Liver (tissue), 9 donors: ENCODE data around the gene COL20A1. TPM values are rescaled to one million over a fixed set of nuclear protein-coding genes. Genes with fewer than 3 reads are reported as not detected.

Experiments
- DNase-seq: peaks from one replicate; pipeline ENCODE4 v3.0.0-alpha.2; 2017; ENCODE audit warnings: low spot score
- H3K27ac ChIP-seq, 2 donors: one replicate each; pipeline ENCODE4 v1.7.0; 2013; ENCODE audit warnings: inconsistent platforms in 2 of 2, low read length in 2 of 2, control low read depth in 1 of 2, low read depth in 1 of 2, mild to moderate bottlenecking in 1 of 2
- H3K27me3 ChIP-seq, 4 donors: one replicate each; pipeline versions ENCODE4 v1.6.1 to v1.7.0; 2013; ENCODE audit warnings: low read length in 3 of 4, inconsistent platforms in 1 of 4, mild to moderate bottlenecking in 1 of 4, moderate library complexity in 1 of 4; ENCODE audit not compliant: control insufficient read depth in 4 of 4, insufficient read depth in 4 of 4
- H3K36me3 ChIP-seq, 4 donors: one replicate each; pipeline versions ENCODE4 v1.6.1 to v1.7.0; 2013; ENCODE audit warnings: low read length in 3 of 4, mild to moderate bottlenecking in 3 of 4, low read depth in 1 of 4, moderate library complexity in 1 of 4; ENCODE audit not compliant: control insufficient read depth in 4 of 4, insufficient read depth in 3 of 4
- H3K4me1 ChIP-seq, 4 donors: one replicate each; pipeline versions ENCODE4 v1.6.1 to v1.7.0; 2013; ENCODE audit warnings: low read length in 3 of 4, mild to moderate bottlenecking in 3 of 4, moderate library complexity in 1 of 4; ENCODE audit not compliant: control insufficient read depth in 4 of 4, insufficient read depth in 4 of 4
- H3K4me3 ChIP-seq, 3 donors: one replicate each; pipeline versions ENCODE4 v1.6.1 to v1.7.0; 2013; ENCODE audit warnings: low read length in 3 of 3, control low read depth in 1 of 3, low read depth in 1 of 3, mild to moderate bottlenecking in 1 of 3
- H3K9ac ChIP-seq, 2 donors: one replicate each; pipeline ENCODE4 v1.7.0; 2013; ENCODE audit warnings: low read length in 2 of 2, mild to moderate bottlenecking in 2 of 2, moderate library complexity in 2 of 2, control low read depth in 1 of 2, low read depth in 1 of 2
- H3K9me3 ChIP-seq, 4 donors: one replicate each; pipeline versions ENCODE4 v1.6.1 to v1.7.0; 2013; ENCODE audit warnings: low read length in 3 of 4; ENCODE audit not compliant: control insufficient read depth in 4 of 4
- CTCF ChIP-seq: fragments of 150-350 bp; IDR thresholded peaks from 2 replicates; pipeline ENCODE4 v1.5.1; 2017; ENCODE audit warnings: improper control_type of control experiment, low read depth, low read length; ENCODE audit not compliant: missing input control
- EGR1 ChIP-seq, 2 donors: IDR thresholded peaks; 2 replicates each; pipeline ENCODE4 v1.6.1; 2016 to 2018; ENCODE audit warnings: antibody characterized with exemption in 2 of 2, low read depth in 2 of 2
- FOXA2 ChIP-seq: IDR thresholded peaks from 2 replicates; pipeline ENCODE4 v1.6.1; 2016; ENCODE audit warnings: antibody characterized with exemption
- GABPA ChIP-seq, 2 donors: IDR thresholded peaks in 1 of 2; conservative IDR thresholded peaks in 1 of 2; 2 replicates each; pipeline ENCODE4 v1.6.1; 2016; ENCODE audit warnings: antibody characterized with exemption in 2 of 2, mild to moderate bottlenecking in 1 of 2, moderate library complexity in 1 of 2
- HNF4A ChIP-seq, 2 donors: conservative IDR thresholded peaks; 2 replicates each; pipeline ENCODE4 v1.6.1; 2016; ENCODE audit warnings: antibody characterized with exemption in 2 of 2, mild to moderate bottlenecking in 2 of 2
- HNF4G ChIP-seq: IDR thresholded peaks from 2 replicates; pipeline ENCODE4 v1.6.1; 2016; ENCODE audit warnings: antibody characterized with exemption
- MAX ChIP-seq: IDR thresholded peaks from 2 replicates; pipeline ENCODE4 v1.6.1; 2016; ENCODE audit warnings: antibody characterized with exemption
- NR2F2 ChIP-seq: IDR thresholded peaks from 2 replicates; pipeline ENCODE4 v1.6.1; 2016; ENCODE audit warnings: antibody characterized with exemption
- RAD21 ChIP-seq, 2 donors: IDR thresholded peaks; 2 replicates each; pipeline ENCODE4 v1.6.1; 2016; ENCODE audit warnings: antibody characterized with exemption in 2 of 2, mild to moderate bottlenecking in 2 of 2
- REST ChIP-seq: IDR thresholded peaks from 2 replicates; pipeline ENCODE4 v1.6.1; 2016; ENCODE audit warnings: antibody characterized with exemption, mild to moderate bottlenecking
- RXRA ChIP-seq, 2 donors: IDR thresholded peaks; 2 replicates each; pipeline ENCODE4 v1.6.1; 2017 to 2018; ENCODE audit warnings: antibody characterized with exemption in 2 of 2, mild to moderate bottlenecking in 1 of 2
- SP1 ChIP-seq: IDR thresholded peaks from 2 replicates; pipeline ENCODE4 v1.6.1; 2018; ENCODE audit warnings: antibody characterized with exemption, mild to moderate bottlenecking
- TAF1 ChIP-seq: conservative IDR thresholded peaks from 2 replicates; pipeline ENCODE4 v1.6.1; 2016; ENCODE audit warnings: antibody characterized with exemption, mild to moderate bottlenecking
- WGBS: extraction: QIAGEN DNeasy Blood & Tissue Kit; methylation state at CpG from one replicate; pipeline ENCODE4 v1.1.7; 2013; 5-methylcytosine and 5-hydroxymethylcytosine counted together
- polyA plus RNA-seq, 2 donors: library from polyadenylated mRNA; stranded (reverse) in 1 of 2; unstranded in 1 of 2; fragments of 200-250 nt in 1 of 2; fragments of >200 nt in 1 of 2; fragmentation: Nextera tagmentation in 1 of 2; extraction: Ambion mirVana in 1 of 2; gene quantifications; one replicate each; pipeline versions ENCODE4 v1.2.1 to v1.2.3, GENCODE V29; 2013 to 2015
- total RNA-seq, 2 donors: library from RNA; depleted of rRNA; stranded (reverse); fragments of >200 nt; gene quantifications; one replicate each; pipeline ENCODE4 v1.2.3, GENCODE V29; 2014
- TF ChIP-seq, protein P1 (sequence below): IDR thresholded peaks from 2 replicates; pipeline ENCODE4 v1.6.1; 2016; ENCODE audit warnings: antibody characterized with exemption
- TF ChIP-seq, protein P2 (sequence below): IDR thresholded peaks from 2 replicates; pipeline ENCODE4 v1.6.1; 2016; ENCODE audit warnings: antibody characterized with exemption
- donor health status: healthy.
- donor health status: healthy.
- donor health status: healthy.
- donor health status: healthy.
- donor health status: healthy.

COL20A1 gene
- total and polyA plus RNA-seq, 4 donors = not detected

- DNase-seq = no peak
- Histone ChIP-seq H3K36me3 (peaks cover 5 to 52% (median 13%) of the 10 kb centered on the region in 4 donors), H3K4me3 (no peak overlapping the region), H3K9ac (no peak overlapping the region), H3K27me3 (no peaks in the 10 kb centered on the region), H3K4me1 (peaks cover under 1 to 3% (median 2%) of the 10 kb centered on the region in 4 donors), H3K9me3 (no peaks in the 10 kb centered on the region), H3K27ac (no peak overlapping the region)
- 94% methylated on average over 44 of the region's 44 CpGs for WGBS
- TF ChIP-seq, protein P1, sequence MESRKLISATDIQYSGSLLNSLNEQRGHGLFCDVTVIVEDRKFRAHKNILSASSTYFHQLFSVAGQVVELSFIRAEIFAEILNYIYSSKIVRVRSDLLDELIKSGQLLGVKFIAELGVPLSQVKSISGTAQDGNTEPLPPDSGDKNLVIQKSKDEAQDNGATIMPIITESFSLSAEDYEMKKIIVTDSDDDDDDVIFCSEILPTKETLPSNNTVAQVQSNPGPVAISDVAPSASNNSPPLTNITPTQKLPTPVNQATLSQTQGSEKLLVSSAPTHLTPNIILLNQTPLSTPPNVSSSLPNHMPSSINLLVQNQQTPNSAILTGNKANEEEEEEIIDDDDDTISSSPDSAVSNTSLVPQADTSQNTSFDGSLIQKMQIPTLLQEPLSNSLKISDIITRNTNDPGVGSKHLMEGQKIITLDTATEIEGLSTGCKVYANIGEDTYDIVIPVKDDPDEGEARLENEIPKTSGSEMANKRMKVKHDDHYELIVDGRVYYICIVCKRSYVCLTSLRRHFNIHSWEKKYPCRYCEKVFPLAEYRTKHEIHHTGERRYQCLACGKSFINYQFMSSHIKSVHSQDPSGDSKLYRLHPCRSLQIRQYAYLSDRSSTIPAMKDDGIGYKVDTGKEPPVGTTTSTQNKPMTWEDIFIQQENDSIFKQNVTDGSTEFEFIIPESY = no peak
- no peak for TF ChIP-seq MAX
- no peak for TF ChIP-seq HNF4A (conservative IDR thresholded peaks at IDR 0.05)
- TF ChIP-seq RXRA (IDR thresholded peaks at IDR 0.05) = no peak
- TF ChIP-seq GABPA (IDR thresholded peaks at IDR 0.05 in 1 of 2, conservative IDR thresholded peaks at IDR 0.05 in 1 of 2) = no peak
- TF ChIP-seq NR2F2 = no peak
- TF ChIP-seq, protein P2, sequence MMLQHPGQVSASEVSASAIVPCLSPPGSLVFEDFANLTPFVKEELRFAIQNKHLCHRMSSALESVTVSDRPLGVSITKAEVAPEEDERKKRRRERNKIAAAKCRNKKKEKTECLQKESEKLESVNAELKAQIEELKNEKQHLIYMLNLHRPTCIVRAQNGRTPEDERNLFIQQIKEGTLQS = no peak
Observed at GRCh38 chr20:63285636-63286615, 7.1 kb upstream of the COL20A1 start.

DNA sequence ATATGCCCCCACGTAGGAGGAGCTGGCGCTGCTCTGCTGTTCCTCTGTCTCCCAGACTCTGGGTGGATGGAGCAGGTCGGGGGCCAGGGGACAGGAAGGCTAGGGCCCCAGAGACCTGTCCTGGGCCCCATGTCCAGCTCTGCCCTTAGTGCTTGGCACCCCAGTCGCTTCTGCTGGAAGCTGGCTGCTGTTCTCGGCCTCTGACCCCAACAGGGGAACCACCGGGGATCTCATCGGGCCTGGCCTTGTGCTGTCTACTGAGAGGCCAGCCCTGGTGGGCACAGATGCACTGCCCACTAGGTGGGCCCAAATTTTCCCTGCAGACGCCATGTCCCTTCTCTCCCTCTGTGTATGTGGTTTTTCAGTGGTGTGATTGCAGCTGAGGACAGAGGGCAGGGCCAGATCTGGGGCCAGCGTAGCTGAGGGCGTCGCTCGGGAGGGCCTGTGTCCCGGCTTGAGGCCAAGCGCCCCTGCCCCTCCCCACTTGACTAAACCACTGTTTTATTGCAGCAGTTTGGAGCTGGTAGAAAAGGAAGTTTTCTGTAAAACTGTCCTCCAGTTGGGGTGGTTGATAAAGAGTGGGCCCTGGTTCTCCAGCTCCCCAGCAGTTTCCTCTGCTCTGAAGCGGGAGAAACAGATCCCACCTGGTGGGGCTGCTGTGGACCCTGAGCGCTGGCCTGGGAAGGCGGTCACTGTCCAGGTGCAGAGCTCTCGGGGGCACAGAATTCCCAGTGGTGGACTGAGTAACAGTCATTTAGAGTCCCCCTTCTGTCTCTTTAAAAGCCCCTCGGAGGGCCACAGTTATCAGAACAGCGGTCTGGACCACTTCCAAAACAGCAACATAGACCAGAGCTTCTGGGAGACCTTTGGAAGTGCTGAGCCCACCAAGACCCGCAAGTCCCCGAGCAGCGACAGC, 5.9 kb upstream of the COL20A1 start:
- no peaks in the 10 kb centered on the region for H3K9me3 ChIP-seq
- H3K9ac ChIP-seq = no peak overlapping the region
- no peak for TF ChIP-seq TAF1
- no peak for TF ChIP-seq EGR1 (IDR thresholded peaks at IDR 0.05; ENCODE audit: low read depth in 2 of 2)
- TF ChIP-seq NR2F2 = no peak
- no peak for TF ChIP-seq REST
- TF ChIP-seq SP1 = no peak
- no peak for TF ChIP-seq RXRA (IDR thresholded peaks at IDR 0.05)
- no peak for TF ChIP-seq FOXA2
- TF ChIP-seq RAD21 (IDR thresholded peaks at IDR 0.05) = no peak
- TF ChIP-seq, protein P1 = no peak
- no peak for TF ChIP-seq CTCF
- no peak for TF ChIP-seq HNF4G
- no peak for TF ChIP-seq HNF4A (conservative IDR thresholded peaks at IDR 0.05)
- H3K27ac ChIP-seq = no peak overlapping the region
- peaks cover 4 to 5% (median 5%) of the 10 kb centered on the region in 4 donors for H3K4me1 ChIP-seq
- H3K36me3 ChIP-seq = peaks cover 5 to 44% (median 8%) of the 10 kb centered on the region in 4 donors
- WGBS = 91% methylated on average over 23 of the region's 23 CpGs
- no peak for DNase-seq
- no peaks in the 10 kb centered on the region for H3K27me3 ChIP-seq
- H3K4me3 ChIP-seq = no peak overlapping the region
